Daoy (cell line): ENCODE measurements around the gene G0S2. TPM values are rescaled to one million over a fixed set of nuclear protein-coding genes. Genes with fewer than 3 reads are reported as not detected.

Experiments used
- DNase-seq: peaks from one replicate; pipeline ENCODE4 v3.0.0-alpha.2; 2015; ENCODE audit warnings: low read depth
- total RNA-seq: library from RNA; depleted of rRNA; stranded (reverse); fragments of >200 nt; shearing (Covaris generic); gene quantifications from 2 replicates; pipeline ENCODE4 v1.2.3, GENCODE V29; 2014; rRNA removed

G0S2 gene
- total RNA-seq, result 5.7 TPM in 1 of 2 replicates, not detected in the other

DNA sequence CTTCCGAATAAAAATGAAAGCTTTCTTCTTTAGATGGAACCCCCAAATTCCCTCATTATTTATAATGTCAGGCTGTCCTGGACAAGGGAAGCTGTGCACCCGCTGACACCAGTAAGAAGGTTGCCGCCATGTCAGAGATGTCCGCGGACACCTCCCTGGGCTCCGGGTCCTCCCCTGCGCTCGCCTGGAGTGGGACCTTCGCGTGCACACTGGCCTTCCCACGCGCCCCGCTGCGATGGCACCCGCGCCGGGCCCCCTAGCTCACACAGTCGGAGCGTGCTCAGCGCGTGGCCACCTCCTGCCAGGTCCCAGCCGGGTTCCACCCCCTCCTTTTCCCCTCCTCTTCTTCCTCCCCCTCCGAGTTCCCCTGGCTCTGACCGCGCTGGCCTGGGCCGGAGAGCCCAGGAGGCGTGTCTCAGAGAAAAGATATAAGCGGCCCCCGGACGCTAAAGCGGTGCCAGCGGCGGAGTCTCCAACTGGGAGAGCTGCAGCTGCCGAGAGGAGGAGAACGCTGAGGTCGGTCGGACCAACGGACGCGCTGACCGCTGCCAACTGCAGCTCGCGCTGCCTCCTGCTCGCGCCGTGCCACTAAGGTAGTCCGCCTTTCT is at the start of gene G0S2:
Gene G0S2, plus strand, starts transcription at position 456 of the 608 bp plus-strand sequence. CDS start 273 bp downstream, outside the sequence.
- peak; percentile 56 for DNase-seq

DNA sequence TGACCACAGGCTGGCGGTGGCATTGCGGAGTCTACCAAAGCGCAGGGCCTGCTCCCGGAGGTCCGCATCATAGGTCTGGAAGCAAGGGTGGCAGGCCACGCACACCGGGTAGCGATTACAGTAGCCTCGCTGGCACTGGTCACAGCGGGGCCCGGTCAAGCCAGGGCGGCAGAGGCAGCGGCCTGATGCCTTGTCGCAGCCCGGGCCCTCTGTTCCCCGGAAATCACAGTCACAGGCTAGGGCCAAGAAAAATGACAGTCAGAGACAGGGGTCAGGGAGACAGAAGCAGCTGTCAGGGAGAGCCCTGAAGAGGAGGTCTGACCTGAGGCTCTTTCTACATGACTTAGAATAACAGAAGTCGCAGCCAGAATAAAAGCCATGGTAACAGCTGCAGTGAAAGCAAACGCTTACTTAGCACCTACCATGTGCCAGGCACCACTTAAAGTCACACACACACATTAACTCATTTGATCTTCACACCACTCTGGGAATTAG is 49.4 kb upstream of the G0S2 start:
- no peak for DNase-seq

GRCh38 chr1:209626346-209627026 is 48.7 kb upstream of the G0S2 start:
- DNase-seq, result no peak

DNA sequence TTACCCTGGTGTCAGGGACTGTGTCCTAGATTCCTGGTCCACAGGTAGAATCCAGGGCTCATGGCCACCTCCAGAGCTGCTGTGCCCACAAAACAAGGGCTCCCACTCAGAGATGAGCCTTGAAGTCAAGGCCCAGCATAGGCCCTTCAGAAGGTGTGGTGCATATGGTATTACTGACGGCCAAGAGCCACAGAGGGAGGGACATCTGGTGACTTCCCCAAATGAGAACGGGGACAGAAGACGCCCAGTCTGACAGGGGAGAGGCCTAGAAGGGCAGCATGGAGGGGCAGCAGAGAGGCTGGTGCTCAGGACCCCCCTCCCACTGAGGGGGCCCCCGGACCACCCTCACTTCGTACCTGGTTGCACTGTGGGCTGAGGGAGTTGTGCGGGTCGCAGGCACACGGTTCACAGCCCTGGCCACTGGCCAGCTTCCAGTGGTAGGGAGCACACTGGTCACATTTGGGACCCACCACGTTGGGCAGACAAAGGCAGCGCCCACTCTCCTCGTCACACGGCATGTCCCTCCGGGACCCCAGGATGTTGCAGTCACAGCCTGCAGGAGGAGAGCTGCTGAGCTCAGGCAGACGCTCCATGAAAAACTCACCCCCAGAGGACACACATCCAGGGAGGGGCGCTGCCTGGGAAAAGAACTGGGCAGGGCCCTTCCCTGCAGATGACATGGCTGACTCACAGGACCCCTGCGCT is 48.0 kb upstream of the G0S2 start:
- no peak for DNase-seq

DNA sequence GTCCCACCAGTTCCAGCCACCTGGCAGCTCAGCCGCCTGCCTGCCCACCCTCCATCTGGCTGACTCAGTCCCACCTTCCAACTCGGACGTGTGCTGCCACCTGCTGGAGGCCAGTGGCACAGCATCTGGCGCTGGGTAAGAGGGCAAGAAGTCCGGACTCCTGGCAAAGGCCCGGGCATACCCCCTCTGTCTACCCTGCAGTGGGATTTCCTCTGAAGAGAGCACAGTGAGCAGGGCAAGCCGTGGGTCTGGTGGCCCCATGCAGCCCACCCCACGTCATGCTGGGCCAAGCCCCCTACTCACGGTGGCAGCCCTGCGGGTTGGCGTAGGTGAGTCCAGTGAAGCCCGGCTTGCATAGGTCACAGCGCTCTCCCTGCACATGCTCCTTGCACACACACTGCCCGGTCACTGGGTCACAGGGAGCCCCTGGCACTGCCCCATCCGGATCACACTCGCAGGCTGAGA is 47.4 kb upstream of the G0S2 start:
- DNase-seq, result peak; percentile 90

DNA sequence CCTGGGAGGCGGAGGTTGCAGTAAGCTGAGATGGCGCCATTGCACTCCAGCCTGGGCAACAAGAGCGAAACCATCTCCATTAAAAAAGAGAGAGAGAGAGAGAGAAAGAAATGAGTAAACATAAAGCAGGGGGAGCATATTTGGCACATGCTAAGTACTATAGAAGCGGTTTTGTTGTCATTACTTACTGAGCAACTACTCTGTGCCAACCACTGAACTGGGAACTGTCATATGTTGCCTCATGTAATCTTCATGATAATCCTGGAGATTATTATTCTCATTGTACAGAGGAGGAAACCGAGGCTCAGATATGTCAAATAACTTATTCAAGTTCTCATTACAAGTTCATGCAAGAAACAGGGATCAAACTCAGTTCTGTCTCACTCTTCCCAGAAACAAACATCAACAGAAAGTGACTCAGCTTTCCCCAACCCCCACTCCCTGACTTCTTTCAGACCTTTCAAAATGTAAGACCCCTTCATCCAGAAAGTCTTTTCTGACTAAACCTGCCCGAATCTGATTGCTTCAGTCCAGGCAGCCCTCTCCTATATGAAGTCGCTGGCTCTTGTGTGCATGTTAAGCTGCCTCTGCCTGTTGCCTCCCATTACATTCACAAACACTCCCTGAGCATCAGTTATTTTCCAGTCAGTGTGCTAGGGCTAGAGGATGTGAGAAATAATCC is 46.5 kb upstream of the G0S2 start:
- DNase-seq, result no peak

- no peak for DNase-seq
These were observed 45.4 kb upstream of the G0S2 start for GRCh38 chr1:209629621-209630382.

DNA sequence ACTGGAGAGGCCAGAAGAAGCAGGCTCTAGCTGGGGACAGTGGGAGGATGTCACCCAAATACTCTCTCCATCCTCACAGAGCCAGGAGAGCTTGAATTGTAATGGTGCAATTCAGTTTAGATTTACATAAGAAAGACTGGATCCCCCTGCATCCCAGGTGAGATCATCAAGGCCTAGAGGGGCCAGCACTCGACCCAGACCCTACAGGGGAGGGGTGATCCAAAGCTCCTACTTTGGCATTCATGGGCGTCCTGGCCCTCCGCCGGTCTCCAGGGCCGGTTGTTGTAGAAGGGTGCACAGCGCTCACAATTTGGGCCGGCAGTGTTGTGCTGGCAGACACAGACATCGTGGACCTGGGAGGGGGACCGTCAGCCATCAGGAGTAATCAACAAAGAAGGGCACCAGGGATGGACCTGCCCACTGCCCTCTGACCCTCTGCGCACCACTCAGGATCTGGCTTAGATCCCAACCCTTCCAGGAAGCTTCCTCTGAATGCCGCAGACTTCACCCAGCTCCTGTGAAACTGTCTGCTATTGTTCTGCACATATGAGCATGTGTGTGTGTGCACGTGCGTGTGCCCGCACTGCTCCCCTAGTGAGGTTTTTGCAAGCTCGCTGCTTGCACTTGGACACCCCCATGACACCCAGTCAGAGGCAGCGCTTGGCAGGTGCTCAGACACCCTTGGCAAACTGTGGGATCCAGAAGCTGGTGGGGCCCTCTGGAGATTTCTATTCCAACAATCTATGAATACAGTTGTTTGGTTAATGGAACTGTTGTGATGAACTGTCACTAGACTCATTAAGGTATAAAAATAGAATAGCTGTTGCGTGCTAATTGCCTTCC is 44.6 kb upstream of the G0S2 start:
- no peak for DNase-seq

DNA sequence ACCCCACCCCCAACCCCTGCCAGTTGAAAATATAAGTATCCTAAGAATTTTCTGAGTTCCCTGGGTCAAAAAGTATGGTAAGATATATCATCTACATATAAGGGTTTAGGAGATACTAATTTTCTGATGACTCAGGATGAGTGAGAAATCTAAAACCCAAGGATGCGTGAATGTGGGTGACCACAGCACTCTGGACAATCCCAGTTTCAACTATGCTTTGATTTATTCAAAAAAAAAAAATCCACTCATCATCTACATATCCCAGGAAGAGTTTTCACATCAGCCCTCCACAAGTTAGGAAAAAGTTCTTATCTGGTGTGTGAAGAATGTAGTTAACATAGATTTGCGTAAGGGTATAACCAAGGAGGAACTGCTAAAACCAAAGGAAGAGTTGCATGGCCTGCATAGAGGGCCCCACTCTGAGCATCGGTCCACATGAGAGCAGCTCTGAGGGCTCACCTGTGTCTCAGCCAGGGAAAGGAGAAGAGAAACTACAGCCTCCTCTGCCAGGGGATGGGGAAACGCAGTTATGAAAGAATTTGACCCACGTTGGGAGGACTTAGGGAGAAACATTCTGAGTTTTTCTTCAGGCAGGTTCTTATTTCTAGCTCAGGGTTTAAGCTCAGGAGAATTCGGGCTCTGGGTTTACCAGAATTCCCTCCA is 41.7 kb upstream of the G0S2 start:
- DNase-seq, result no peak

DNA sequence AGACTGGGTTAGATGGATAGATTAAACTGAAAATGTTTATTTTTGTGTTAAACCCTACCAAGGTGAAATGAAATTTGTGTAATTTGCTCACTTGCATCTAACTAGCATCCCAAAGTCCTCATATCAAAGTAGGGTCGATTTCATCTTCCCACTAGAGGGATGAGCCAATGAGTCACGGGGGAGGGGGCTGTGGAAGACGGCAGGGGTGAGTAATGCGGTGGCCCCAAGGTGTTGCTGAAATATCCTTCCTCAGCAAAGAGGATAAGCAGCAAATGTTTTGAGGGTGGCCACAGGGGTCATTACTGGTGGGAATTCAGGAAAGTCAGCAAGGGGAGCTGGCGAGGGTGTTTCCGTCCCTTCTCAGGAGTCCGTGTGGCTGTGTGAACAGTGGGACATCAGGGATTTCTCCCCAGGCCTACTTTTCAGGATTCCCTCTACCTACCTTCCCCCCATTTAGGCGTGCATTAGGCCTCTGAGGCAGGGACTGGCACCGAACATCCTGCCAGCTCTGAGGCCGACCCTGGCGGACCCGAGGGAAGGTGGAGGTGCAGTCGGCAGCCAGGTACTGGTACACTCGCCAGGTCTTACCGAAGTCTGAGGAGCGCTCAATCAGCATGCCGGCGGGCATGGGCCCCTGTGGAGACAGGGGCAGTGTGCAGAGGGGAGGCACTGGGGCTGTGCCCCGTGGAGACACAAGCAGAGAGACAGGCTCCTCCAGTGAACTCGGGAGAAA is 41.0 kb upstream of the G0S2 start:
- DNase-seq, result no peak

- DNase-seq, result no peak
These were observed 39.4 kb upstream of the G0S2 start for GRCh38 chr1:209635850-209636249.

DNA sequence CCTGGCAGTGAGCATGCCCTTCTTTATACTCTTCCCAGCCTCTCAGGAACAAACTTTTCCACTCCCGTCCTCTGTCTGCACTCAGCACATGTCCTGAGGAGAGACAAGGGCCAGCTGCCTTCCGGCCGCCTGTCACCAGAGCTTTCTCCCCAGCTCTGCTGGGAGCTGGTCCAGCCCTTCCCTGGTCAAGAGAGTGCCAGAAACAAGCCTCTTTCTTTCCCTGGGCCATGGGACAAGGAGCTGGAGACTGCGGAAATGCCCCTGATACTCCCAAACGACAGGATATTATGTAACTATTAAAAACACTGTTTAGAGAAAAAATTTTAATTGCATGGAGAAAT is 33.4 kb upstream of the G0S2 start:
- no peak for DNase-seq

DNA sequence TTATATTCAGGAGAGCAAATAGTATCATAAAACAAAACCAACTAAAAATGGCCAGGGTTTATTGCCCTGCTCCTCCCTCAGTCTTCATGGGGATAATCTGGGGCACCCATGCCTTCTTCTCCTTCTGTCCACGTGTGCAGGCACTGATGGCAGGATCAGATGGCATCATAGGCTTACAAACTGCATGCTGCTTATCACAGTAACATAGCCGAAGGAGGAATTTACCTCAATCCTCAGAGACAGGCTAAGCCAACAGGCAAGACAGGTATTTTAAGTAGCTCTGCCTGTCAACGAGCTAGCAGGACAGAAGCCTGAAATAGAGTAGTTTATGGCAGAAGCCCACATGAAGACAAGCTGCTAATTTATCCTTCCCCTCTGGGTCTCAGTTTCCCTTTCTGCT is 32.4 kb upstream of the G0S2 start:
- no peak for DNase-seq

GRCh38 chr1:209643285-209644020 is 31.8 kb upstream of the G0S2 start:
- no peak for DNase-seq

GRCh38 chr1:209645574-209646452 is 29.4 kb upstream of the G0S2 start:
- DNase-seq, result no peak

- peak; percentile 78 for DNase-seq
These were observed 28.7 kb upstream of the G0S2 start for GRCh38 chr1:209646558-209646957.

GRCh38 chr1:209647156-209647555 is 28.1 kb upstream of the G0S2 start:
- DNase-seq, result no peak

DNA sequence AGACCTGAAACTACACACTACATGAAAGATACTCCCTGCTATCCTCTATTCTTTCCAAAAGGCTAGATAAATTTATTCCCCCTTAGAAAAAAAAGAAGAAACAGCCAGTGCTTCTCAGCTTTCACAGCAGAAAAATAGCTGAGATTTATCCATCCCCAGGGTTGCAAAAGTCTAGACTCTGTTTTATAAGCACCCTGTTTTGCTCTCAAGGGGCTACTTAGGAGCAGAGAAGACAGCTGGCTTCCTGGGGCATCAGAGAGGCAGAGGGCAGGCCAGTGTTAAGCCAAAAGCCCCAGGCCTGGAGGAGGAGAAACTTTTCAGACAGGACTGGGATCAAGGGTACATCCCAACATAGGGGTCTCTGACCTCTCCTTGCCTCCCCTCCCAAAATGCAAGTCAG is 26.9 kb upstream of the G0S2 start:
- DNase-seq, result no peak
